Fibroblast of pulmonary artery (primary cell): Measurements from ENCODE around the gene RC3H2.

ENCODE experiments used
- DNase-seq: peaks from one replicate; pipeline ENCODE4 v3.0.0-alpha.2; 2010; ENCODE audit warnings: low read depth
- H3K4me3 ChIP-seq: replicated peaks from 2 replicates; pipeline ENCODE4 v1.5.1; 2011; ENCODE audit warnings: low read depth, mild to moderate bottlenecking, control low read depth, low read length, moderate library complexity
- CTCF ChIP-seq: IDR thresholded peaks from 2 replicates; pipeline ENCODE4 v1.5.1; 2011; ENCODE audit warnings: mild to moderate bottlenecking, control low read depth, low read length, inconsistent platforms; ENCODE audit errors: missing control alignments

RC3H2 gene

GRCh38 chr9:122946461-122947005, 41.4 kb upstream of the RC3H2 start:
- H3K4me3 ChIP-seq: no peak overlapping the region
- DNase-seq: no peak
- no peak for TF ChIP-seq CTCF

- H3K4me3 ChIP-seq: no peak overlapping the region
- no peak for DNase-seq
- no peak for TF ChIP-seq CTCF
These were observed 40.1 kb upstream of the RC3H2 start for GRCh38 chr9:122944960-122945888.

GRCh38 chr9:122941582-122942234, 36.5 kb upstream of the RC3H2 start:
- no peak for TF ChIP-seq CTCF
- peak overlapping the region; percentile 94 for H3K4me3 ChIP-seq
- peak; percentile 55 for DNase-seq

DNA sequence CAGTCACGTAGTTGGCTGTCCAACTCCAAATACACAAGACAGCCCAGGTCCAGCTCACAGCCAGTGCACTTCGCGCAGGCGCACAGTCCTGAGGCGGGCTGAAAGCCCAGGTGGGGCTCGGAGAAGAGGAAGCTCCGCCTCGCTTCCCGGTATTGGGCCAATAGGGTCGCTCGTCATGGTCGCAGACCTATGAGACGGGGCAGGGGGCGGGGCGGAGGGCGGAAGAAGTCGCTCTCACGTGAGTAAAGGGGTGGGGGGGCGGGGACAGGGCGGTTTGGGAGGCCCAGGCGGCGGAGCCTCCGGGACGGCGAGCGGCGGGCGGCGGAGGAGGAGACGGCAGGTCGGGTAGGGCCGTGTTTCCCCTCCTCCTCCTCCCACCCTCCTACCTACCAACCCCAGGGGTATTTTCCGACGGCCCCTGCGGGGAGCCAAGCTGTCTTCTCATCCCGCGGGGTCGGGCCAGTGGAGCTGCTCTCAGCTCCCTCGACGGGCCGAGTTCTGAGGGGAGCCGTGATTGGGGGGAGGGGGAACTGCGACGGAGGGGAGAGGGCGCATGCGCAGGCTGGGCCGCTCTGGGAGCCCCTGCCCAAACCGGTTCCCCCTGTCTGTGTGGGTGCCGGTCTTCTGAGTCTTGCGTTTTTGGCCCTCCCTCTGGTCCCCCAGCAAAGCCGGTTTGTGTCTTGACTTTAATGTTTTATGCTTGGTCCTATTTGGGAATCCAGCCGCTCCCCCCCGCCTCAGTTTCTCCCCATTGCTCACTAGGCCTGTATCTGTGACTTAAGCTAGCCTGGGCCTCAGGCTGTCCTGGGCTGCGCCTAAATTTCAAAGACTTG, 35.8 kb upstream of the RC3H2 start, which contains the start of gene RABGAP1:
Gene RABGAP1 (plus strand): TSS at position 272 of the 833 bp plus-strand sequence. CDS start 16,040 bp downstream, outside the sequence.
- no peak for TF ChIP-seq CTCF
- DNase-seq: peak; percentile 98
- peak within 1 kb of the TSS; percentile 94 for H3K4me3 ChIP-seq

DNA sequence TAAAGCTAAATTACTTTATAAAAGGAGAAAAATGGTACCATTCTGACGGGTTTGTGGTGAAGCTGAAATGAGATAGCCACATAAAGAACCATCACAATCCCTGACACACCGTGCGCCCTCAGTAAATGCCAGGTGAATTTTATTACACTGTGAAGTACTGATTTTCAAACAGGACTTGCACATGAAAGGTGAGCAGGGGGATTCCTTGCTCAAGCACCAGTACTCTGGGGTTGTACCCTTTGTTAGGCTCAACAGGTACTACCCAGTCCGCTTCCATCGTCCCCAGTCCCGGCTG, 35.2 kb upstream of the RC3H2 start:
- peak overlapping the region; percentile 28 for H3K4me3 ChIP-seq
- no peak for TF ChIP-seq CTCF
- DNase-seq: no peak

DNA sequence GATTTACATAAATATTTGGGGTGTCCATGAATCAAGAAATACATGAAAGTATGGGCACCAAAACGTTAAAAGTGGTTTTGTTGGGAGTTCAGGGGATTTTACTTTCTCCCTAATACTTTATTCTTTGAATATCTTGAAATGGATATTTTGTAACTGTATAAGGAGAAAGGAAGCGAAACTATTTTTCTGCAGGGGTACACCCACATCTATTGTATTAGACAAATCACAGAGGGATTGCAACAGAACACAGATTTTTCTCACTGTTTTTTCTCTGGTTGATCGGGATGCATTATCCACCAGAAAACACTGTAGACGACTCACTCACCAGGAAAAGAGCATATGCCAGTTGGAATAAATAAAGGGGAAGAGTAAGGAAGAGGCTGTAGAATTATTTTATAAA, 34.4 kb upstream of the RC3H2 start:
- H3K4me3 ChIP-seq: no peak overlapping the region
- DNase-seq: no peak
- TF ChIP-seq CTCF: no peak
